CD4-positive, alpha-beta T cell treated with Interleukin-12 subunit alpha and Interleukin-12 subunit beta, for 1 hour (primary cell): ENCODE results near the gene ZNF470.

ENCODE experiments used
- DNase-seq: peaks from one replicate; pipeline ENCODE4 v3.0.0-alpha.2; 2020

The ZNF470 gene

DNA sequence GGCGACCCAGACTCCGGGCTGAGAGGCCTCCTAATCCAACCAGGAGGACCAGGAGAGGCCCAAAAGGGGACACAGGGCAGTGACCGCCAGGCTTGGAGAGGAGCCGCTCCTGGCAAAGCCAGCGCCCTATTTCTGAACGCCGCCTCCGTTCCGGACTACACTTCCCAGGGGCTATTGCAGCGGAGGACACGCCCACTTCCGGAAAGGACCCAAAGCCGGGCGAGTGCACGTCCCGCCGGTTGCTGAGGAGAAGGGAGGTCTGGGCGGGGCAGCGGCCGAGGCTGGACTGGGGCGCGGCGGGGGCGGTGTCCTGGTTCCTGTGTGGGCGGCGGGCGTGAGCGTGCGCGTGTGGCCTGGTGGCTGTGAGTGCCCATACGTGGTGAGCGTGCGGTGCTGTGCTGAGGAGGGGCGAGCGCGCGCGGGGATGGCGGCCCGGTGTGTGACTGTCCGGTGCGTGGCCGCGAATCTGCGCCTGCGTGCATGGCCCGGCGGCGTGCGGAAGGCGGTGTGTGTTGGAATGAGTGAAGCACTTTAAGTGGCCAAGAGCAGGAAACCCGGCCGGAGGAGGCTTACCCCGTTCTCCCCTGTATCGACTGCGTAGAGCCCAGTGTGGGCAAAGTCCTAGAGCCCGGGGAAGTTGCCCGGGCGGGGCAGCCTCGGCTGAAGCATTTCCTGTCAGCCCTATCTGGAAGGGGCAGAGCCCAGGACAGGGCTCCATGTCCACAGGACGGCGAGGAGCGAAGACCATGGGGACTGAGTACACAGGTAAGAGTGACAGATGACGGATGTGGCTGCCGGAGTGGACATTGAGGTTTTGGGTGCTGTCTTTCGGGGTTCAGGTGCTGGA lies at the start of gene ZNF470:
Gene ZNF470 (plus strand): TSS at position 195 of the 847 bp plus-strand sequence. CDS start 2,844 bp downstream, outside the sequence.
- DNase-seq: peak; percentile 88

DNA sequence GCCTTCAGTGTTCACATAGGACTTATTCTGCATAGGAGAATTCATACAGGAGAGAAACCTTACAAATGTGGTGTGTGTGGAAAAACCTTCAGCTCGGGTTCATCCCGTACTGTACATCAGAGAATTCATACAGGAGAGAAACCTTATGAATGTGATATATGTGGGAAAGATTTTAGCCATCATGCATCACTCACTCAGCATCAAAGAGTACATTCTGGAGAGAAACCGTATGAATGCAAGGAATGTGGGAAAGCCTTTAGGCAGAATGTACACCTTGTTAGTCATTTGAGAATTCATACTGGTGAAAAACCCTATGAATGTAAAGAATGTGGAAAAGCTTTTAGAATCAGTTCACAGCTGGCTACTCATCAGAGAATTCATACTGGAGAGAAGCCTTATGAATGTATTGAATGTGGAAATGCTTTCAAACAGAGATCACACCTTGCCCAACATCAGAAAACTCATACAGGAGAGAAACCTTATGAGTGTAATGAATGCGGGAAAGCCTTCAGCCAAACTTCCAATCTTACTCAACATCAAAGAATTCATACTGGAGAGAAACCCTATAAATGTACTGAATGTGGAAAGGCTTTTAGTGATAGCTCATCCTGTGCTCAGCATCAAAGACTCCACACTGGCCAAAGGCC lies 41.9 kb upstream of the ZNF470 start:
- DNase-seq: no peak

DNA sequence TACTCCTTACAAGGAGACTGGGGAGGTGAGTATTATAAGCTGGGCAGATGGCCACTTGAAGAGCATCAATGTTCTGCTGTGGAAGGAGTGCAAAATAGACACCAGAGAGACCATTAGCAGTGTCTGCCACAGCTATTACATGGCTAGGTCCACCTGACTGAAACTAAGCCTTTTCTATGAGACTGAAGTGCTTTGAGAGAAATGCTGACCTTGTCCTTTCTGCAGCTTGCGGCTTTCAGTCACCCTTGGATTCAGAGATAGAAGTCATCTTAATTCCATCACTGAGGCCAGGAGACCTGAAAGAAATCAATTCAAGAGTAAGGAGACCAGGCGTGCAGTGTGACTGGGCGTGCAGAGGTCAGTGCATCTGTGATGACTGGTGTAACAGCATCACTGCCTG lies 29.8 kb upstream of the ZNF470 start:
- DNase-seq: no peak

DNA sequence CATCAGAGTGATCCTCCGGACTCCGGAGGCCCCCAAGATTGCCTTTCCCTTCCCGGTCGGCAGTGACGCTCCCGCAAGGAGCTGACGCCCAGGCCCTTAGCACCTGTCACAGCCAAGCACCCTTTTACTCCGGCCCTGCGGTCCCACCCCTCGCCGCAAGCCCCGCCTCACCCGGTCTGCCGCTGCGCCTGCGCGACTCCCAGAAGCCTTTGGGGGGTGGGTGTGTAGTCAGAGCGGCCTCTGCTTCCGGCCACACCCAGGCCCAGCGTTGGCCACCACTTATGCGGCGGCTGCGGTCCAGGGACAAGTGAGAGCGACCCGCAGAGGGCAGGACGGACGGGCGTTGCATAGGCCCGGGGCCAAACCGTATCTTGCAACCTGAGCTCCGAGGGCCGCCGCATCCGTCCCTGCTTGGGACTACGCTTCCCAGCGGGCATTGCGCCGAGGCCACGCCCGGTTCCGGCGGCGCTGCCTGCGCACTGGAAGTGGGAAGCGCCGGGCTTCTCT lies 29.0 kb upstream of the ZNF470 start:
- peak; percentile 90 for DNase-seq

DNA sequence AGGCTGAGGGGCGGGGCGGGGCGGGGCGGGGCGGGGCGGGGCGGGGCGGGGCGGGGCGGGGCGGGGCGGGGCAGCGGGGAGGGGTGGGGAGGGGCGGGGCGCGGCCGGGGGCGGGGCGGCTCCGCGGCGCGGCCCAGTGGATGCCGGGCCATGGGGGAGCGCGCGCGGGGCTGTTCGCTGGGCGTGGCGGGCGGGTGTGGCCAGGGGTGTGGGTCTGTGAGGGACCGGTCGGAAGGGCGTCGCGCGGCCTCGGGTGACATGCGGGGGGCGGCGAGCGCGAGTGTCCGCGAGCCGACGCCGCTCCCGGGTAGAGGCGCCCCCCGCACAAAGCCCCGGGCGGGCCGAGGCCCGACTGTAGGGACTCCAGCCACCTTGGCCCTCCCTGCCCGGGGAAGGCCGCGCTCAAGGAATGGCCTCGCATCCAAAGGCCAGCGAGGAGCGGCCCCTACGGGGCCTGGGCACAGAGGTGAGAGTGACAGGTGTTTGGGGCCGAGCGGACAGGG lies 28.5 kb upstream of the ZNF470 start, which contains the start of gene ZFP28:
Gene ZFP28 (plus strand): TSS at position 188 of the 503 bp plus-strand sequence. CDS start 71 bp downstream, at position 259.
- no peak for DNase-seq

DNA sequence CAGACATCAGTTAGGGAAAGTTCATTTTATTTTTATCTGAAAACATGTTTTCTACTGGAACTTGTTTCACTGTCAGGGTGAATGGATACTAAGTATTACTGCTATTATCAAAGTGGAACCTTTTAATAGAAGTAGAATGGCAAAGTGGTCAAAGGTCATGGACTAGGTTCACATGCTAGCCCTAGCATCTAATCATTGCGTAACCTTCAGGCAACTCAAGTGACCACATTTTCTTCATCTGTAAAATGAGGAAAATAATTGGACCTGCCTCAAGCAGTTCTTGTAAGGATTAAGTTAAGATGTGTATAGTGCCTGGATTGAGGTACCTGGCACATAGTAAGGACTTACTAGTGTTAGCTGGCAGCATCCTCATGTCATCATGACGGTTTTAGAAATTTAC lies 23.5 kb upstream of the ZNF470 start:
- no peak for DNase-seq

DNA sequence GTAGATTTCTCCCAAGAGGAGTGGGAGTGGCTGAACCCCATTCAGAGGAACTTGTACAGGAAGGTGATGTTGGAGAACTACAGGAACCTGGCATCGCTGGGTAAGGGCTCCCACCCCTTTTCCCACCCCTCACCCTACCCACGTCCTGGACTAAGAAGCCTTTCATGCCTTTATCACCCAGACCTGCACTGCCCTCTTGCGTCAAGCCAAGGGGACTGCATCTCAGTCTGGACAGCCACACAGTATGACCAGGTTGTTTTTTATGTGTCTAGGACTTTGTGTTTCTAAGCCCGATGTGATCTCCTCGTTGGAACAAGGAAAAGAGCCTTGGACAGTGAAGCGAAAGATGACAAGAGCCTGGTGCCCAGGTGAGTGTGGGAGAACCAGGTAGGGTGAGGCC lies 19.7 kb upstream of the ZNF470 start:
- DNase-seq: no peak

DNA sequence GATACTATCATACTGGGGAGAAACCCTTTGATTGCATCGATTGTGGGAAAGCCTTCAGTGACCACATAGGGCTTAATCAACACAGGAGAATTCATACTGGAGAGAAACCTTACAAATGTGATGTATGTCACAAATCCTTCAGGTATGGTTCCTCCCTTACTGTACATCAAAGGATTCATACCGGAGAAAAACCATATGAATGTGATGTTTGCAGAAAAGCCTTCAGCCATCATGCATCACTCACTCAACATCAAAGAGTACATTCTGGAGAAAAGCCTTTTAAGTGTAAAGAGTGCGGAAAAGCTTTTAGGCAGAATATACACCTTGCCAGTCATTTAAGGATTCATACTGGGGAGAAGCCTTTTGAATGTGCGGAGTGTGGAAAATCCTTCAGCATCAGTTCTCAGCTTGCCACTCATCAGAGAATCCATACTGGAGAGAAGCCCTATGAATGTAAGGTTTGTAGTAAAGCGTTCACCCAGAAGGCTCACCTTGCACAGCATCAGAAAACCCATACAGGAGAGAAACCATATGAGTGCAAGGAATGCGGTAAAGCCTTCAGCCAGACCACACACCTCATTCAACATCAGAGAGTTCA lies 12.9 kb upstream of the ZNF470 start:
- DNase-seq: no peak

DNA sequence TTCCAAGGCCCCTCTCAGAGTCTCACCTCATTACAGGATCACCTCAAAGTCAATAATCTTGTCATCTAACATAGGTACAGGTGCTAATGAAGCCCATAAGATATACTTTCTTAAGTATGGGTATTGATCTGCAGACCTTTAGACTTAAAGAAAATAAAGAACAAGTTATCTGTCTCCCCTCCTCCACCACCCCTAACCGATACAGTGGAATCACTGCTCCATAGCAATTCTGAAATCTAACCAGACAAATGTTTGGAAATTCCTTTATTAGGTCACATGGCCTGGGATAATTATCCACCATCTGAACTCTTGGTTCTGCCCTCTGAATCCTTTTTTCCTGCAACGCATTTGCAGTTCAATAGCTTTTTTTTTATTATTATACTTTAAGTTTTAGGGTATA lies 4.5 kb upstream of the ZNF470 start:
- no peak for DNase-seq

DNA sequence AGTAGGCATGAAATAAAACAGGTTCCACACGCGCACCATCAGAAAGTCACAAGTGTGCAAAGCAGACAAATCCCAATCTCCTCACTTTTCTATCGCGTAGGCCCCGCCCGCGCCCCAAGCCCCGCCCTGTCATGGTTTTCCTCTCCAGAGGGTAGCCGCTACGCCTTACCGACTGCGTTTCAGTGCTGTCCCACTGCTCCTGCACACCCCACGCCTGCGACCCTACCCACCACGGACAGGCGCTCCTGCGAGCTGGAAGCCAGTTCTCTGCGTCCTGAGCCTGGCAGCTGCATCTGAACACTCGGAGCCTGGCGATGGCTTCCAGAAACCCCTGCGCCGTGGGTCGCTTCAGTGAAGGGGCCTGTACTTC lies 379 bp upstream of the ZNF470 start:
- DNase-seq: peak; percentile 33

DNA sequence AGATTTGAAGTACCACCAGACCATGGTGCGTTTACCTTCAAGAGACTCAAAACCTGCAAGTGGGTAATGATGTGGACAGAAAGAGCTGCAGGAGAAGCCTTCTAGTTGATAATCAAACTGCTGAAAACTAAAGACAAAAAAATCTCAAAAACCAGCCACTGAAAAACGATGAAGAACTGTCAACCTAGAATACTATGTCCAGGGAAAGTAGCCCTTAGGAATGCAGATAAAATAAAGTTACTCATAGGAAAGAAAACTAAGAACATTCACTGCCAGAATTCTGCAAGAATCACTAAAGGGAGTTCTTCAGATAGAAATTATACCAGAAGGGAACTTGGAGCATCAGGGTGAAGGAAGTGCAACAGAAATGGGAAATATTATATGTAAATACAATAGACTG lies 5.3 kb downstream of the ZNF470 start:
- no peak for DNase-seq

DNA sequence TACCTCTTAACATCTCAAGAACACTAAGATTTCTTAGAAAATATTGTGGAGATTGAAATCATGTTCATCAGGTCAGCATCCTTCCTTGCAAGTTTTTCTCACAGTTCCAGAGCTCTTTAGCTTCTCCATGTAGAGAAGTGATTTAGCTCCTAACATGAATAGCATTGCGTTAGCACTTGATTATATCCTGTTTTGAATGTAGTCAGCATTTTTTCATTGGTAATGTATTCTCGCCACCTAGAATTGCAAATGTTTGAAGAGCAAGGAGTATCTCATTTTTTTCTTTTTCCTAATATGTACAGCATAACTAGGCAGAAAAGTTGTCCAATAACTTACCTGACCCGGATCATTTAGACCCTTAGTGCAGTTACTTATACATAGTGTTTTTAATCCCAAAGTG lies 6.6 kb downstream of the ZNF470 start:
- DNase-seq: no peak

DNA sequence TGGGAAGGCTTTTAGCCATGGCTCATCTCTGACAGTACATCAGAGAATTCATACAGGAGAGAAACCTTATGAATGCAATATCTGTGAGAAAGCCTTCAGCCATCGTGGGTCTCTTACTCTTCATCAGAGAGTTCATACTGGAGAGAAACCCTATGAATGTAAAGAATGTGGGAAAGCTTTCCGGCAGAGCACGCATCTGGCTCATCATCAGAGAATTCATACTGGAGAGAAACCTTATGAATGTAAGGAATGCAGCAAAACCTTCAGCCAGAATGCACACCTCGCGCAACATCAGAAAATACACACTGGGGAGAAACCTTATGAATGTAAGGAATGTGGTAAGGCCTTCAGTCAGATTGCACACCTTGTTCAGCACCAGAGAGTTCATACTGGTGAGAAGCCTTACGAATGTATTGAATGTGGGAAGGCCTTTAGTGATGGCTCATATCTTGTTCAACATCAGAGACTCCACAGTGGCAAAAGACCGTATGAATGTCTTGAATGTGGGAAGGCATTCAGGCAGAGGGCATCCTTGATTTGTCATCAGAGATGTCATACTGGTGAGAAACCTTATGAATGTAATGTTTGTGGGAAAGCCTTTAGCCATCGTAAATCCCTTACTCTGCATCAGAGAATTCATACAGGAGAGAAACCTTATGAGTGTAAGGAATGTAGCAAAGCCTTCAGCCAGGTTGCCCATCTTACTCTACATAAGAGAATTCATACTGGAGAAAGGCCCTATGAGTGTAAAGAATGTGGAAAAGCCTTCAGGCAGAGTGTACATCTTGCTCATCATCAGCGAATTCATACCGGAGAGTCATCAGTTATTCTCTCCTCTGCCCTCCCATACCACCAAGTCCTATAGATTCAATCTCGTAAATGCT lies 10.7 kb downstream of the ZNF470 start:
- DNase-seq: no peak

DNA sequence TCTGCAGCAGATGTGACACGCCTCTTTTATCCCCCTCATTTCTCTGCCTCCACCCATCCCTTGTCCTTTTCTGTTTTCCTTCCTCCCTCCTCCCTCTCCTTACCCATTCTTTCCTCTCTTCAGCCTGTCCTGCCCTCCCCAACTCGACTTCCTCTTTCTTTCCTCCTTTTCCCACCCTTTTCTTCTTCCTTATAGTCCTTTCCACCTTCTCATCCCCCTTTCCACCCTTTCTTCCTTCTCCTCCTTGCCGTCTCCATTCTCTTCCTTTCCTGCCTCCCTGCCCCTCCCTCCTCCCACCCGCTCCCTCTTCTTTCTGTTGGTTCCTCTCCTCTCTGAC lies 27.1 kb downstream of the ZNF470 start:
- DNase-seq: no peak

DNA sequence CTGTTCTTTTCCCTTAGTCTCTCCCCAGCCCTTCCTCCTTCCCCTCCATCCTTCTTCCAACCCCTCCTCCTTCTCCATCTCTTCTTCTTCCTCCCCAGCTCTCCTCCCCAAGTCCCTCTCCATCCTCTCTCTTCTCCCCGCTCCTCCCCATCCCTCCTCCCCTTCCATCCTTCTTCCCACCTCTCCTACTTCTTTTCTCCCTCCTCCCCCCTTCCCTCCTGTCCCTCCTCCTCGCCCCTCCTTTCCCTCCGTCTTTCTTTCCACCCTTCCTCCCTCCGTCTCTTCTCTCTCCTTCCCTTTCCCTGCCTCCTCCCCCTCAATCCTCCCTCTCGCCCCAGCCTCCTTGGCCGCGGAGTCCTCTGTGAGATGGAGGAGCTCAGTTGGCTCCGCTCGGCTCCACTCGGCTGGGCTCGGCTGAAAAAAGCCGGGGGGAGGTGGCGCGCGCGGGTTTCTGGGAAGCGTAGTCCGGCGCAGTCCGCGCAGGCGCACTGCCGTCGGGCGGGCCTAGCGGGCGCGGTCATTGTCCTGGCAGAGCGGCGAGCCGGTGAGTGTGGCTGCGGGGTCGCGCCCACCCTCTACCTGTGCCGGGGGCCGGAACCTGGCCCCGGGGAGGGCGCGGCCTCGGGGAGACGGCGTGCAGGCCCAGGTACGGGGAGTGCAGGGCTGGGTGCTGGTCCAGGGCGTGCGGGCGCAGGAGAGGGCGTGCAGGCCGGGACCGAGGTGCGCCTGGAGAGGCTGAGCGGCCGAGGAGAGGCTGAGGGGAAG lies 27.7 kb downstream of the ZNF470 start, which contains the start of gene ZNF71:
Gene ZNF71 (plus strand): TSS at position 520 of the 765 bp plus-strand sequence. CDS start 6,257 bp downstream, outside the sequence.
- peak; percentile 90 for DNase-seq

DNA sequence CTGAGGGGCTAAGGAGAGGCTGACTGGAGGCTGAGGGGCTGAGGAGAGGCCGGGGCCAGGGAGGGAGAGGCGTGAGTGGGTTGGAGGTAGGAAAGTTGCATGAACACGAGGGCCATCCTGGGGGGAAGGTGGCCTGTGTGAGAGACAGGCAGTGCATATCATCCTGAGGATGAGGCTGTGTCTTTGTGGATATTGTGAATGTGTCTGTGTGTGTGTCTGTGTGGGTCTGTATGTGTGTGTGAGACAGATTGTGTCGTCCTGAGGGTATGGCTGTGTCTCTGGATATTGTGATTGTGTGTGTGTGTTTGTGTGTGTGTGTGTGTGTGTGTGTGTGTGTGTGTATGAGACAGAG lies 28.3 kb downstream of the ZNF470 start:
- no peak for DNase-seq

DNA sequence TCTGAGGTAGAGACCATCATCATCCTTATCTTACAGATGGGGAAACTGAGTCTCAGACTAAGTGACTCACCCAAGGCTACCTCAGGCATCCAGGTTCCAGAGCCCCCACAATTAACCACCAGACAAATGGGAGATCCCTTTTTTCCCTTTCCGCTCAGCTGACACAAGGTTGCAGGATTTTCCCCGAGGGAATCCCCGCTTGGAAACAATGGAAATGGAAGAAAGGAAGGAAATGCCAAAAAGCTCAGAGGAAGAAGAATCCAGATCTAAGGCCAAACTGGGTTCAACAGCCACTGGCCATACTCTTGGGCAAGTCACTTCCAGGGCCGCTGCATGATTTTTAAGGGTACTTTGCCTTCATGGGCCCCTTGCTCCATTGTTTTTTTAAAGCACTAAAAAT lies 29.4 kb downstream of the ZNF470 start:
- DNase-seq: no peak

DNA sequence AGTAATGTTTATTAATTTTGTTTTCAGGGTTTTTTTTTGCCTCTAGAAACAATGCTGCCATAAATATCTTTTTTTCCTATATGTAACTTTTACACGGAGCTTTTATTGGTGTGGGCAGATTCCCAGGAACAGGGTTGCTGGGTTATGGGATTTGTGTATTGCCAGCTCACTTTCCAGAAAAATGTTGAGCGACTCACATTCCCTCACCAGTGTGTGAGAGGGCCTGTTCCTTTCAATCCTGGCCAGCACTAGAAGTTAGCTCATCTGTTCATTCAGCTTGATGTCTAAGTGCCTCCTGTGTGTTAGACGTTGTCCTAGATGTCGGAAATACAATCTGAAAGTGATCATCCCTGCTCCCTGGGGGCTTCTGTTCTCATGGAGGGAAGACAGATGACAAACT lies 30.4 kb downstream of the ZNF470 start:
- DNase-seq: no peak

DNA sequence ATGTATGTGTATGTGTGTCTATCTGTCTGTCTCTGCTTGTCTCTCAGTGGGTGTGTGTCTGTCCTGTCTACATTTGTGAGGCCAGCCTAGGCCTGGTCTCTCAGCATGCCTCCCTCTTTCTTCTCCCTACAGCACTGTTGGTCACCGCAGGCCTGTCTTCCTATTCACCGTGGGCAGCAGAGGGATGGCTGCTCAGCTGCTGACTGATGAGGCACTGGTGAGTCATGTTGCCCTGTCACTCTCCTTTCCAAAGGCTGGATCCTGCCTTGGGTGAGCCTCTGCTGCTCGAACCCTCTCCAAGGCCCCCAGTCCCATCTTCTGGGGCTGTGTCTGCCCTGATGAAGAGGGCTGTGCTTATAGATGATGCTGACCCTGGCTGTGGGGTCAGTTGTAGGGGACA lies 34.1 kb downstream of the ZNF470 start:
- no peak for DNase-seq

DNA sequence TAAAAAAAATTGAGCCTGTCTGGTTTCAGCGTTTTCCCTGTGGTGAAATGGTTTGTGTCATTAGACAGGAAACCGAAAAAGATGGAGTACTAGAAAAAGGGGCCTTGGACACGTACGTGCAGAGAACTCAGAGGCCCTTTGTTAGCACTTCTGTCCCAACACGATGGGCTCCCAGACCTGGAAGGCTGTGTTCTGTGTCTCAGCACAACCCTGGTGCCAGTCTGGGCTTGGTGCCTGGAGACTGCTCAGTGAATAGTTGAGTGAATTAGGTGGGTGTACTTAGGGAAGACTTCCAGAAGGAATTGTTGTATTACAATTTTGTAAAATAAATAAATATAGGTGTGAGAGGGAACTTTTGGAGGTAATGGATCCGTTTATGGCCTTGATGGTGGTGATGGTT lies 36.6 kb downstream of the ZNF470 start:
- DNase-seq: no peak

DNA sequence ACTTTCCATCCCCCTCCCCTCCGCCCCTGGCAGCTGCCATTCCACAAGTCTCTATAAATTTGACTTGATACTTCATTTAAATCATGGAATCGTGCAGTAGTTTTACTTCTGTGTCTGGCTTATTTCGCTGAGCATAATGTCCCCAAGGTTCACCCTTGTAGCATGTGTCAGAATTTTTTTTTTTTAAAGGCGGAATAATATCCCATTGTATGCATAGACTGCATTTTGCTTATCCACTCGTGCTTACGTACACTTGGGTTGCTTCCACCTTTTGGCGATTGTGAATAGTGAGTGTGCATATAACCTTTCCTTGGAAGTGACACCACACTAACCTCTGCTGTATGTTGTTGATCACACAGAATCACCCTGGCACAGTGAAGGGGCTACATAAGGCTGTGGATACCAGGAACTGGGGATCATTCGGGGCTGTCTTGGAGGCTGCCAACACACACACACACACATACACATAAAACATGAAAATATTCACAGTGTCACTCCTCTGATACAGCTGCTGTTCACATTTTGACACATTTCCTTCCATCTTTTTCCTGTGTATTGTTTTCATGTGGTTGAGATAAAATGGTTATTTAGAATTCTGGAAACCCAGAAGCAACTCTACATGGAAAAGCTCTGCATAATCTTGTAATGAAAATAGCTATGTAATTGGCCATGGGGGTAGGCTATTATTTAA lies 41.2 kb downstream of the ZNF470 start:
- DNase-seq: no peak
